ENCODE data around the gene MALSU1. TPM values are rescaled to one million over a fixed set of nuclear protein-coding genes. Genes with fewer than 3 reads are reported as not detected.

MALSU1 gene
- total RNA-seq = 123 TPM
- long read RNA-seq, transcript MALSU1-202 (4 exons, 3,044 nt) = major isoform, 68 of 71 reads
- long read RNA-seq, partial matches to known transcripts = 1 of 71 reads
- long read RNA-seq, other reads (novel, unspliced or antisense) = 2 of 71 reads

GRCh38 chr7:23298885-23299769, at the start of gene MALSU1:
MALSU1 (plus strand) TSS chr7:23299339; CDS start chr7:23299353, 14 bp downstream.
- intact Hi-C loops (cut with micrococcal nuclease) = no loop called here
- peak; percentile 100 for ATAC-seq

GRCh38 chr7:23249486-23249885, 49.7 kb upstream of the MALSU1 start:
- no peak for ATAC-seq
- intact Hi-C loops (cut with micrococcal nuclease) = no loop called here
- no peak for DNase-seq

More at GRCh38 chr7:23298885-23299769, at the start of gene MALSU1:
- peak; percentile 98 for DNase-seq

GRCh38 chr7:23254051-23254681, 45.0 kb upstream of the MALSU1 start:
- ATAC-seq (no peak), DNase-seq (no peak)
- intact Hi-C loops (cut with micrococcal nuclease) = loop anchor here (10.0 kb wide), 1 partner anchor 59 kb away; no protein-coding TSS in a partner anchor

GRCh38 chr7:23256731-23257130, 42.4 kb upstream of the MALSU1 start:
- DNase-seq = no peak
- intact Hi-C loops (cut with micrococcal nuclease) = loop anchor here (10.0 kb wide), 1 partner anchor 62 kb away; no protein-coding TSS in a partner anchor
- ATAC-seq = no peak

GRCh38 chr7:23260371-23260770, 38.8 kb upstream of the MALSU1 start:
- DNase-seq (no peak), ATAC-seq (no peak)
- intact Hi-C loops (cut with micrococcal nuclease) = no loop called here

- DNase-seq (peak; percentile 68), ATAC-seq (peak; percentile 80)
- intact Hi-C loops (cut with micrococcal nuclease) = no loop called here
Measured at GRCh38 chr7:23261843-23262452, 37.2 kb upstream of the MALSU1 start.

GRCh38 chr7:23264916-23265458, 34.2 kb upstream of the MALSU1 start:
- no peak for DNase-seq
- ATAC-seq = no peak
- intact Hi-C loops (cut with micrococcal nuclease) = no loop called here

- DNase-seq (no peak), ATAC-seq (no peak)
- intact Hi-C loops (cut with micrococcal nuclease) = no loop called here
Measured at GRCh38 chr7:23266918-23267317, 32.2 kb upstream of the MALSU1 start.

- intact Hi-C loops (cut with micrococcal nuclease) = no loop called here
- ATAC-seq = no peak
Measured at GRCh38 chr7:23267357-23267756, 31.8 kb upstream of the MALSU1 start.

GRCh38 chr7:23268167-23268566, 31.0 kb upstream of the MALSU1 start:
- ATAC-seq (no peak), DNase-seq (no peak)
- intact Hi-C loops (cut with micrococcal nuclease) = no loop called here

More at GRCh38 chr7:23267357-23267756, 31.8 kb upstream of the MALSU1 start:
- no peak for DNase-seq

- ATAC-seq (peak; percentile 90), DNase-seq (peak; percentile 67)
- intact Hi-C loops (cut with micrococcal nuclease) = no loop called here
Measured at GRCh38 chr7:23268746-23269145, 30.4 kb upstream of the MALSU1 start.

- intact Hi-C loops (cut with micrococcal nuclease) = no loop called here
- ATAC-seq (no peak), DNase-seq (no peak)
Measured at GRCh38 chr7:23272275-23272674, 26.9 kb upstream of the MALSU1 start.

- ATAC-seq = peak; percentile 83
- intact Hi-C loops (cut with micrococcal nuclease) = no loop called here
- DNase-seq = peak; percentile 92
Measured at GRCh38 chr7:23273141-23273599, 26.0 kb upstream of the MALSU1 start.

- DNase-seq = no peak
- ATAC-seq = no peak
- intact Hi-C loops (cut with micrococcal nuclease) = no loop called here
Measured at GRCh38 chr7:23275912-23276311, 23.2 kb upstream of the MALSU1 start.

- intact Hi-C loops (cut with micrococcal nuclease) = no loop called here
- DNase-seq (no peak), ATAC-seq (no peak)
Measured at GRCh38 chr7:23276376-23276775, 22.8 kb upstream of the MALSU1 start.

- DNase-seq (no peak), ATAC-seq (no peak)
- intact Hi-C loops (cut with micrococcal nuclease) = no loop called here
Measured at GRCh38 chr7:23276947-23277346, 22.2 kb upstream of the MALSU1 start.

- intact Hi-C loops (cut with micrococcal nuclease) = no loop called here
- ATAC-seq = peak; percentile 44
- no peak for DNase-seq
Measured at GRCh38 chr7:23277359-23277989, 21.7 kb upstream of the MALSU1 start.

- DNase-seq (no peak), ATAC-seq (no peak)
- intact Hi-C loops (cut with micrococcal nuclease) = no loop called here
Measured at GRCh38 chr7:23279819-23280525, 19.2 kb upstream of the MALSU1 start.
